Astrocyte (in vitro differentiated cells and primary cell): ENCODE measurements around the gene GIMAP7.
"Not testable (repeated sequence)": the region's sequence is repeated elsewhere in the genome, so short reads cannot be mapped to it uniquely, and the experiment has no call there.

ENCODE experiments used
- EZH2 ChIP-seq: IDR thresholded peaks from 2 replicates; pipeline ENCODE4 v1.6.1; 2012; ENCODE audit warnings: mild to moderate bottlenecking, low read length, inconsistent platforms; ENCODE audit not compliant: insufficient read depth
- TF ChIP-seq, protein P1 (sequence below): IDR thresholded peaks from 2 replicates; pipeline ENCODE4 v1.5.1; 2011; ENCODE audit warnings: low read depth, mild to moderate bottlenecking, inconsistent platforms, low read length, moderate library complexity; ENCODE audit not compliant: insufficient read depth

DNA sequence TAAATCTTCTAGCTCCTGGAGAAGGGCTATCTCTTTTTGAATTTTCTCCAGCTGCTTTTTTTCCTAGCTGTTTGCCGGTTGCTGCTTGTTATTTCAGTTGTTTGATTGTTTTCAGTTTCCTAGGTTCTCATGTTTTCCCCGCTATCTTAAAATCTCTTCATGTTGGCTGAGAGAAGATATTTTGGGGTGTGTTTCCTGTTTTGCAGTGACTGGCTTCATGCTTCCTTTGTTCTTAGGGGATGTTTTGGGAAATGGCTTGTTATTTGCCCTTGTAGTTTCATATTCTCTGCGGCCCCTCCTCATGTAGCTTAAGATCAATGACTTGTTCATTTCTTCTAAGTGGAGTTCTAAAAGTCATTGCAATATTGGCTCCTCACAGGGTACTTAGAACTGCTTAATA is 30.6 kb upstream of the GIMAP7 start:
- TF ChIP-seq, protein P1, sequence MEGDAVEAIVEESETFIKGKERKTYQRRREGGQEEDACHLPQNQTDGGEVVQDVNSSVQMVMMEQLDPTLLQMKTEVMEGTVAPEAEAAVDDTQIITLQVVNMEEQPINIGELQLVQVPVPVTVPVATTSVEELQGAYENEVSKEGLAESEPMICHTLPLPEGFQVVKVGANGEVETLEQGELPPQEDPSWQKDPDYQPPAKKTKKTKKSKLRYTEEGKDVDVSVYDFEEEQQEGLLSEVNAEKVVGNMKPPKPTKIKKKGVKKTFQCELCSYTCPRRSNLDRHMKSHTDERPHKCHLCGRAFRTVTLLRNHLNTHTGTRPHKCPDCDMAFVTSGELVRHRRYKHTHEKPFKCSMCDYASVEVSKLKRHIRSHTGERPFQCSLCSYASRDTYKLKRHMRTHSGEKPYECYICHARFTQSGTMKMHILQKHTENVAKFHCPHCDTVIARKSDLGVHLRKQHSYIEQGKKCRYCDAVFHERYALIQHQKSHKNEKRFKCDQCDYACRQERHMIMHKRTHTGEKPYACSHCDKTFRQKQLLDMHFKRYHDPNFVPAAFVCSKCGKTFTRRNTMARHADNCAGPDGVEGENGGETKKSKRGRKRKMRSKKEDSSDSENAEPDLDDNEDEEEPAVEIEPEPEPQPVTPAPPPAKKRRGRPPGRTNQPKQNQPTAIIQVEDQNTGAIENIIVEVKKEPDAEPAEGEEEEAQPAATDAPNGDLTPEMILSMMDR, result not testable (repeated sequence)
- not testable (repeated sequence) for TF ChIP-seq EZH2
